Smooth muscle cell (in vitro differentiated cells): Measurements from ENCODE around the gene MEA1. TPM values are rescaled to one million over a fixed set of nuclear protein-coding genes. Genes with fewer than 3 reads are reported as not detected.
A peak's percentile ranks its signal among the peaks of the same experiment; 100 is the strongest.

Experiments used
- DNase-seq: peaks from one replicate; lab custom pipeline; 2025; ENCODE audit not compliant: unreplicated experiment; lab: John Stamatoyannopoulos, UW
- H2AFZ ChIP-seq: fragments of 200-600 bp; sonication (generic); 2 replicates; pipeline ENCODE4 v1.6.0; 2016; ENCODE audit warnings: antibody characterized with exemption, low read depth, mild to moderate bottlenecking
- H3F3A ChIP-seq: fragments of 200-600 bp; sonication (generic); 2 replicates; pipeline ENCODE4 v1.6.0; 2017; ENCODE audit warnings: antibody characterized with exemption, low read depth
- H3K27ac ChIP-seq: fragments of 200-600 bp; sonication (generic); 2 replicates; pipeline ENCODE4 v1.5.1; 2016; ENCODE audit warnings: low read depth, mild to moderate bottlenecking
- H3K27me3 ChIP-seq: fragments of 200-600 bp; sonication (generic); 2 replicates; pipeline ENCODE4 v1.6.1; 2016; ENCODE audit warnings: low read depth, mild to moderate bottlenecking
- H3K36me3 ChIP-seq: fragments of 200-600 bp; sonication (generic); 2 replicates; pipeline ENCODE4 v1.5.1; 2016; ENCODE audit warnings: low read depth
- H3K4me1 ChIP-seq: fragments of 200-600 bp; sonication (generic); 2 replicates; pipeline ENCODE4 v1.5.1; 2016; ENCODE audit warnings: low read depth
- H3K4me2 ChIP-seq: fragments of 200-600 bp; sonication (generic); 2 replicates; pipeline ENCODE4 v1.6.0; 2016; ENCODE audit warnings: mild to moderate bottlenecking
- H3K4me3 ChIP-seq: fragments of 200-600 bp; sonication (generic); 2 replicates; pipeline ENCODE4 v1.5.1; 2016; ENCODE audit warnings: mild to moderate bottlenecking
- H3K79me2 ChIP-seq: fragments of 200-600 bp; sonication (generic); 2 replicates; pipeline ENCODE4 v1.6.0; 2016; ENCODE audit warnings: low read depth, mild to moderate bottlenecking
- H3K9ac ChIP-seq: fragments of 200-600 bp; sonication (generic); 2 replicates; pipeline ENCODE4 v1.6.0; 2016; ENCODE audit warnings: low read depth
- H3K9me3 ChIP-seq: fragments of 200-600 bp; sonication (generic); replicated peaks from 2 replicates; pipeline ENCODE4 v1.5.1; 2016; ENCODE audit warnings: low read depth
- H4K20me1 ChIP-seq: fragments of 200-600 bp; sonication (generic); 2 replicates; pipeline ENCODE4 v1.6.0; 2016; ENCODE audit warnings: low read depth
- WGBS: methylation state at CpG from one replicate; pipeline ENCODE4 v1.1.7; 2016; ENCODE audit warnings: low lambda C conversion rate; 5-methylcytosine and 5-hydroxymethylcytosine counted together
- polyA plus RNA-seq: library from polyadenylated mRNA; unstranded; fragments of >200 nt; fragmentation: Nextera tagmentation; extraction: Ambion mirVana; gene quantifications from 2 replicates; pipeline ENCODE4 v1.2.1, GENCODE V29; 2016
- total RNA-seq: library from RNA; depleted of rRNA; stranded (reverse); fragments of >200 nt; gene quantifications from 2 replicates; pipeline ENCODE4 v1.2.3, GENCODE V29; 2014
- TF ChIP-seq, protein P1 (sequence below): fragments of 200-600 bp; sonication (generic); IDR thresholded peaks from 2 replicates; pipeline ENCODE4 v1.5.1; 2017; ENCODE audit warnings: borderline replicate concordance, mild to moderate bottlenecking, antibody characterized with exemption; ENCODE audit not compliant: insufficient read depth, poor library complexity, severe bottlenecking

The MEA1 gene
- total and polyA plus RNA-seq, 2 experiments from 2014 or later = 86.7 to 154 TPM

- WGBS = 82% methylated on average over 6 of the region's 6 CpGs
- H3K36me3 ChIP-seq = no peaks in the 10 kb centered on the region
- no peaks in the 10 kb centered on the region for H4K20me1 ChIP-seq
- peaks cover 19% of the 10 kb centered on the region for H3K79me2 ChIP-seq
- H3F3A ChIP-seq = no peaks in the 10 kb centered on the region
- TF ChIP-seq, protein P1, sequence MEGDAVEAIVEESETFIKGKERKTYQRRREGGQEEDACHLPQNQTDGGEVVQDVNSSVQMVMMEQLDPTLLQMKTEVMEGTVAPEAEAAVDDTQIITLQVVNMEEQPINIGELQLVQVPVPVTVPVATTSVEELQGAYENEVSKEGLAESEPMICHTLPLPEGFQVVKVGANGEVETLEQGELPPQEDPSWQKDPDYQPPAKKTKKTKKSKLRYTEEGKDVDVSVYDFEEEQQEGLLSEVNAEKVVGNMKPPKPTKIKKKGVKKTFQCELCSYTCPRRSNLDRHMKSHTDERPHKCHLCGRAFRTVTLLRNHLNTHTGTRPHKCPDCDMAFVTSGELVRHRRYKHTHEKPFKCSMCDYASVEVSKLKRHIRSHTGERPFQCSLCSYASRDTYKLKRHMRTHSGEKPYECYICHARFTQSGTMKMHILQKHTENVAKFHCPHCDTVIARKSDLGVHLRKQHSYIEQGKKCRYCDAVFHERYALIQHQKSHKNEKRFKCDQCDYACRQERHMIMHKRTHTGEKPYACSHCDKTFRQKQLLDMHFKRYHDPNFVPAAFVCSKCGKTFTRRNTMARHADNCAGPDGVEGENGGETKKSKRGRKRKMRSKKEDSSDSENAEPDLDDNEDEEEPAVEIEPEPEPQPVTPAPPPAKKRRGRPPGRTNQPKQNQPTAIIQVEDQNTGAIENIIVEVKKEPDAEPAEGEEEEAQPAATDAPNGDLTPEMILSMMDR = peak; percentile 24
- H3K4me2 ChIP-seq = no peak overlapping the region
- H3K27me3 ChIP-seq = no peaks in the 10 kb centered on the region
- no peak overlapping the region for H3K4me3 ChIP-seq
- peaks cover 6% of the 10 kb centered on the region for H3K4me1 ChIP-seq
- no peak for DNase-seq
- H3K27ac ChIP-seq = no peak overlapping the region
- no peak overlapping the region for H3K9ac ChIP-seq
- H3K9me3 ChIP-seq = no peaks in the 10 kb centered on the region
- no peak overlapping the region for H2AFZ ChIP-seq
Measured at GRCh38 chr6:43009124-43009523, 4.6 kb downstream of the MEA1 start.

DNA sequence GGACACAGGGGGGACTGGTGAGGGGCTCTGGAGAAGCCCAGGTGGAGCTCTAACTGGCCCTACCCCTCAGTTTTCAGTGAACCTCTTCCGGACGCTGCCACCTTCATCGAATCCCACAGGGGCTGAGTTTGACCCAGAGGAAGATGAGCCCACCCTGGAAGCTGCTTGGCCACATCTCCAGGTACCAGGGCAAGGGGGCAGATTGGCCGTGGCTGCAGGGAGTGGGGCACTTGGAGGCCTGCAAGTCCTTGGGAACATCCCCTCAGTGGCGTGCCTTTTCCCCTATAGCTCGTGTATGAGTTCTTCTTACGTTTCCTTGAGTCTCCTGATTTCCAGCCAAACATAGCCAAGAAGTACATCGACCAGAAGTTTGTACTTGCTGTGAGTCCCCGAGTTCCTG is 6.6 kb downstream of the MEA1 start:
- Histone ChIP-seq H3K9me3 (no peaks in the 10 kb centered on the region), H2AFZ (no peak overlapping the region), H4K20me1 (no peaks in the 10 kb centered on the region), H3K79me2 (peaks cover 5% of the 10 kb centered on the region), H3K4me3 (no peak overlapping the region), H3K27me3 (no peaks in the 10 kb centered on the region), H3K4me1 (no peaks in the 10 kb centered on the region), H3K4me2 (no peak overlapping the region), H3K36me3 (no peaks in the 10 kb centered on the region), H3K9ac (no peak overlapping the region), H3K27ac (no peak overlapping the region), H3F3A (no peaks in the 10 kb centered on the region)
- no peak for DNase-seq
- TF ChIP-seq, protein P1 = no peak
- 94% methylated on average over 9 of the region's 9 CpGs for WGBS

- H3K27me3 ChIP-seq = no peaks in the 10 kb centered on the region
- H3K36me3 ChIP-seq = no peaks in the 10 kb centered on the region
- no peak overlapping the region for H3K27ac ChIP-seq
- H4K20me1 ChIP-seq = no peaks in the 10 kb centered on the region
- H3K4me2 ChIP-seq = no peak overlapping the region
- H3K9ac ChIP-seq = no peak overlapping the region
- TF ChIP-seq, protein P1 = no peak
- no peaks in the 10 kb centered on the region for H3F3A ChIP-seq
- no peaks in the 10 kb centered on the region for H3K9me3 ChIP-seq
- DNase-seq = no peak
- H3K79me2 ChIP-seq = peaks cover 4% of the 10 kb centered on the region
- no peaks in the 10 kb centered on the region for H3K4me1 ChIP-seq
- H2AFZ ChIP-seq = no peak overlapping the region
- H3K4me3 ChIP-seq = no peak overlapping the region
- 97% methylated on average over 11 of the region's 11 CpGs for WGBS
Measured at GRCh38 chr6:43006251-43006650, 7.5 kb downstream of the MEA1 start.

- H3K27me3 ChIP-seq = no peaks in the 10 kb centered on the region
- no peak overlapping the region for H3K27ac ChIP-seq
- no peaks in the 10 kb centered on the region for H3K36me3 ChIP-seq
- H3K4me2 ChIP-seq = no peak overlapping the region
- TF ChIP-seq, protein P1 = no peak
- no peak for DNase-seq
- no peaks in the 10 kb centered on the region for H3F3A ChIP-seq
- H3K9ac ChIP-seq = no peak overlapping the region
- H2AFZ ChIP-seq = no peak overlapping the region
- H3K79me2 ChIP-seq = peaks cover 4% of the 10 kb centered on the region
- 94% methylated on average over 5 of the region's 5 CpGs for whole genome bisulfite sequencing
- no peaks in the 10 kb centered on the region for H3K4me1 ChIP-seq
- no peaks in the 10 kb centered on the region for H4K20me1 ChIP-seq
- H3K4me3 ChIP-seq = no peak overlapping the region
- H3K9me3 ChIP-seq = no peaks in the 10 kb centered on the region
Measured at GRCh38 chr6:43005844-43006243, 7.9 kb downstream of the MEA1 start.
